Liver (tissue), 3 donors: ENCODE data around the gene ZNRF4.

Experiments
- FOXA1 ChIP-seq: IDR thresholded peaks from 2 replicates; pipeline ENCODE4 v1.6.1; 2016; ENCODE audit warnings: antibody characterized with exemption
- GABPA ChIP-seq, 2 donors: IDR thresholded peaks in 1 of 2; conservative IDR thresholded peaks in 1 of 2; 2 replicates each; pipeline ENCODE4 v1.6.1; 2016; ENCODE audit warnings: antibody characterized with exemption in 2 of 2, mild to moderate bottlenecking in 1 of 2, moderate library complexity in 1 of 2
- HNF4A ChIP-seq, 2 donors: conservative IDR thresholded peaks; 2 replicates each; pipeline ENCODE4 v1.6.1; 2016; ENCODE audit warnings: antibody characterized with exemption in 2 of 2, mild to moderate bottlenecking in 2 of 2
- JUND ChIP-seq, 2 donors: IDR thresholded peaks; 2 replicates each; pipeline ENCODE4 v1.6.1; 2016; ENCODE audit warnings: antibody characterized with exemption in 2 of 2
- NR2F2 ChIP-seq: IDR thresholded peaks from 2 replicates; pipeline ENCODE4 v1.6.1; 2016; ENCODE audit warnings: antibody characterized with exemption
- RAD21 ChIP-seq, 2 donors: IDR thresholded peaks; 2 replicates each; pipeline ENCODE4 v1.6.1; 2016; ENCODE audit warnings: antibody characterized with exemption in 2 of 2, mild to moderate bottlenecking in 2 of 2
- TAF1 ChIP-seq: conservative IDR thresholded peaks from 2 replicates; pipeline ENCODE4 v1.6.1; 2016; ENCODE audit warnings: antibody characterized with exemption, mild to moderate bottlenecking
- YY1 ChIP-seq: IDR thresholded peaks from 2 replicates; pipeline ENCODE4 v1.6.1; 2016; ENCODE audit warnings: antibody characterized with exemption, mild to moderate bottlenecking
- TF ChIP-seq, protein P1 (sequence below): fragments of 150-350 bp; IDR thresholded peaks from 2 replicates; pipeline ENCODE4 v1.5.1; 2017; ENCODE audit warnings: improper control_type of control experiment, low read depth, low read length; ENCODE audit not compliant: missing input control
- TF ChIP-seq, protein P2 (sequence below): IDR thresholded peaks from 2 replicates; pipeline ENCODE4 v1.6.1; 2016; ENCODE audit warnings: antibody characterized with exemption
- TF ChIP-seq, protein P3 (sequence below): IDR thresholded peaks from 2 replicates; pipeline ENCODE4 v1.6.1; 2016; ENCODE audit warnings: antibody characterized with exemption
- TF ChIP-seq, protein P4 (sequence below): IDR thresholded peaks from 2 replicates; pipeline ENCODE4 v1.6.1; 2016; ENCODE audit warnings: antibody characterized with exemption, mild to moderate bottlenecking
- TF ChIP-seq, protein P5 (sequence below): IDR thresholded peaks from 2 replicates; pipeline ENCODE4 v1.6.1; 2016; ENCODE audit warnings: antibody characterized with exemption
- donor health status: healthy.
- donor health status: healthy.

DNA sequence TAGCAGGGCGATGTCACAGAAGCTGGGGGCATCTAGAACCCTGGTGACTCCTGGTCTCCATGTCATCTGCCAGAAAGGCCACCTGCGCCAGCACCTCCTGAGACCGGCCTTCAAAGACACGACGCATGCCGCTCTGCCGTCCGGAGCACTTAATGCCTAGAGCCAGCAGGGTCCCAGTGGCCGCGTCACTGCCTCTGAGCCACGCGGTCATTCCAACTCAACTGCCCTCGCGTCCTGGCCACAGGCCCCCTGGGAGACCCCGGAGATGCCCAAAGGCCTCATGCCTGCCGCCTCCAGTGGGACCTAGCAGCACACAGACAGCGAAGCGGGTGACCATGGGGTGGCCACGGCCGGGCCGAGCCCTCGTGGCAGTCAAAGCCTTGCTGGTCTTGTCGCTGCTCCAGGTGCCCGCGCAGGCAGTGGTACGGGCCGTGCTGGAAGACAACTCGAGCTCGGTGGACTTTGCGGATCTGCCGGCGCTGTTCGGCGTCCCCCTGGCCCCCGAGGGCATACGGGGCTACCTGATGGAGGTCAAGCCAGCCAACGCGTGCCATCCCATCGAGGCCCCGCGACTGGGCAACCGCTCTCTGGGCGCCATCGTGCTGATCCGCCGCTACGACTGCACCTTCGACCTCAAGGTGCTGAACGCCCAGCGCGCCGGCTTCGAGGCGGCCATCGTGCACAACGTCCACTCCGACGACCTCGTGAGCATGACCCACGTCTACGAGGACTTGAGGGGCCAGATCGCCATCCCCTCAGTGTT, at the start of gene ZNRF4:
- no peak for TF ChIP-seq FOXA1
- TF ChIP-seq, protein P1, sequence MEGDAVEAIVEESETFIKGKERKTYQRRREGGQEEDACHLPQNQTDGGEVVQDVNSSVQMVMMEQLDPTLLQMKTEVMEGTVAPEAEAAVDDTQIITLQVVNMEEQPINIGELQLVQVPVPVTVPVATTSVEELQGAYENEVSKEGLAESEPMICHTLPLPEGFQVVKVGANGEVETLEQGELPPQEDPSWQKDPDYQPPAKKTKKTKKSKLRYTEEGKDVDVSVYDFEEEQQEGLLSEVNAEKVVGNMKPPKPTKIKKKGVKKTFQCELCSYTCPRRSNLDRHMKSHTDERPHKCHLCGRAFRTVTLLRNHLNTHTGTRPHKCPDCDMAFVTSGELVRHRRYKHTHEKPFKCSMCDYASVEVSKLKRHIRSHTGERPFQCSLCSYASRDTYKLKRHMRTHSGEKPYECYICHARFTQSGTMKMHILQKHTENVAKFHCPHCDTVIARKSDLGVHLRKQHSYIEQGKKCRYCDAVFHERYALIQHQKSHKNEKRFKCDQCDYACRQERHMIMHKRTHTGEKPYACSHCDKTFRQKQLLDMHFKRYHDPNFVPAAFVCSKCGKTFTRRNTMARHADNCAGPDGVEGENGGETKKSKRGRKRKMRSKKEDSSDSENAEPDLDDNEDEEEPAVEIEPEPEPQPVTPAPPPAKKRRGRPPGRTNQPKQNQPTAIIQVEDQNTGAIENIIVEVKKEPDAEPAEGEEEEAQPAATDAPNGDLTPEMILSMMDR = no peak
- TF ChIP-seq, protein P2, sequence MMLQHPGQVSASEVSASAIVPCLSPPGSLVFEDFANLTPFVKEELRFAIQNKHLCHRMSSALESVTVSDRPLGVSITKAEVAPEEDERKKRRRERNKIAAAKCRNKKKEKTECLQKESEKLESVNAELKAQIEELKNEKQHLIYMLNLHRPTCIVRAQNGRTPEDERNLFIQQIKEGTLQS = no peak
- TF ChIP-seq GABPA (IDR thresholded peaks at IDR 0.05 in 1 of 2, conservative IDR thresholded peaks at IDR 0.05 in 1 of 2) = no peak
- TF ChIP-seq RAD21 (IDR thresholded peaks at IDR 0.05) = no peak
- TF ChIP-seq HNF4A (conservative IDR thresholded peaks at IDR 0.05) = no peak
- TF ChIP-seq, protein P3, sequence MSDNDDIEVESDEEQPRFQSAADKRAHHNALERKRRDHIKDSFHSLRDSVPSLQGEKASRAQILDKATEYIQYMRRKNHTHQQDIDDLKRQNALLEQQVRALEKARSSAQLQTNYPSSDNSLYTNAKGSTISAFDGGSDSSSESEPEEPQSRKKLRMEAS = no peak
- TF ChIP-seq, protein P4, sequence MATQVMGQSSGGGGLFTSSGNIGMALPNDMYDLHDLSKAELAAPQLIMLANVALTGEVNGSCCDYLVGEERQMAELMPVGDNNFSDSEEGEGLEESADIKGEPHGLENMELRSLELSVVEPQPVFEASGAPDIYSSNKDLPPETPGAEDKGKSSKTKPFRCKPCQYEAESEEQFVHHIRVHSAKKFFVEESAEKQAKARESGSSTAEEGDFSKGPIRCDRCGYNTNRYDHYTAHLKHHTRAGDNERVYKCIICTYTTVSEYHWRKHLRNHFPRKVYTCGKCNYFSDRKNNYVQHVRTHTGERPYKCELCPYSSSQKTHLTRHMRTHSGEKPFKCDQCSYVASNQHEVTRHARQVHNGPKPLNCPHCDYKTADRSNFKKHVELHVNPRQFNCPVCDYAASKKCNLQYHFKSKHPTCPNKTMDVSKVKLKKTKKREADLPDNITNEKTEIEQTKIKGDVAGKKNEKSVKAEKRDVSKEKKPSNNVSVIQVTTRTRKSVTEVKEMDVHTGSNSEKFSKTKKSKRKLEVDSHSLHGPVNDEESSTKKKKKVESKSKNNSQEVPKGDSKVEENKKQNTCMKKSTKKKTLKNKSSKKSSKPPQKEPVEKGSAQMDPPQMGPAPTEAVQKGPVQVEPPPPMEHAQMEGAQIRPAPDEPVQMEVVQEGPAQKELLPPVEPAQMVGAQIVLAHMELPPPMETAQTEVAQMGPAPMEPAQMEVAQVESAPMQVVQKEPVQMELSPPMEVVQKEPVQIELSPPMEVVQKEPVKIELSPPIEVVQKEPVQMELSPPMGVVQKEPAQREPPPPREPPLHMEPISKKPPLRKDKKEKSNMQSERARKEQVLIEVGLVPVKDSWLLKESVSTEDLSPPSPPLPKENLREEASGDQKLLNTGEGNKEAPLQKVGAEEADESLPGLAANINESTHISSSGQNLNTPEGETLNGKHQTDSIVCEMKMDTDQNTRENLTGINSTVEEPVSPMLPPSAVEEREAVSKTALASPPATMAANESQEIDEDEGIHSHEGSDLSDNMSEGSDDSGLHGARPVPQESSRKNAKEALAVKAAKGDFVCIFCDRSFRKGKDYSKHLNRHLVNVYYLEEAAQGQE = no peak
- no peak for TF ChIP-seq JUND (IDR thresholded peaks at IDR 0.05)
- TF ChIP-seq, protein P5, sequence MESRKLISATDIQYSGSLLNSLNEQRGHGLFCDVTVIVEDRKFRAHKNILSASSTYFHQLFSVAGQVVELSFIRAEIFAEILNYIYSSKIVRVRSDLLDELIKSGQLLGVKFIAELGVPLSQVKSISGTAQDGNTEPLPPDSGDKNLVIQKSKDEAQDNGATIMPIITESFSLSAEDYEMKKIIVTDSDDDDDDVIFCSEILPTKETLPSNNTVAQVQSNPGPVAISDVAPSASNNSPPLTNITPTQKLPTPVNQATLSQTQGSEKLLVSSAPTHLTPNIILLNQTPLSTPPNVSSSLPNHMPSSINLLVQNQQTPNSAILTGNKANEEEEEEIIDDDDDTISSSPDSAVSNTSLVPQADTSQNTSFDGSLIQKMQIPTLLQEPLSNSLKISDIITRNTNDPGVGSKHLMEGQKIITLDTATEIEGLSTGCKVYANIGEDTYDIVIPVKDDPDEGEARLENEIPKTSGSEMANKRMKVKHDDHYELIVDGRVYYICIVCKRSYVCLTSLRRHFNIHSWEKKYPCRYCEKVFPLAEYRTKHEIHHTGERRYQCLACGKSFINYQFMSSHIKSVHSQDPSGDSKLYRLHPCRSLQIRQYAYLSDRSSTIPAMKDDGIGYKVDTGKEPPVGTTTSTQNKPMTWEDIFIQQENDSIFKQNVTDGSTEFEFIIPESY = no peak
- TF ChIP-seq YY1 = no peak
- no peak for TF ChIP-seq TAF1
- no peak for TF ChIP-seq NR2F2
